Suppressor macrophage (primary cell): ENCODE data around the gene STK4.

ENCODE experiments used
- DNase-seq, 4 experiments: peaks; one replicate each; pipeline ENCODE4 v3.0.0-alpha.2; 2020 to 2022
- total RNA-seq, 17 experiments: gene quantifications; one replicate each; lab custom pipeline; 2026; ENCODE audit warnings: mixed read lengths in 6 of 17, inconsistent platforms in 3 of 17; lab: John Stamatoyannopoulos, UW

Gene STK4
- 156 to 381 (median 198) reads per million in 17 experiments for total RNA-seq

- peak; percentile 98 to 99 (median 98) for DNase-seq
These were observed at the start of gene STK4 for GRCh38 chr20:44966030-44966961. TSS of gene STK4 (plus strand) at chr20:44966512. CDS start at chr20:44966569, 57 bp downstream.

- DNase-seq: no peak
These were observed 49.7 kb upstream of the STK4 start for GRCh38 chr20:44916586-44916985.

DNA sequence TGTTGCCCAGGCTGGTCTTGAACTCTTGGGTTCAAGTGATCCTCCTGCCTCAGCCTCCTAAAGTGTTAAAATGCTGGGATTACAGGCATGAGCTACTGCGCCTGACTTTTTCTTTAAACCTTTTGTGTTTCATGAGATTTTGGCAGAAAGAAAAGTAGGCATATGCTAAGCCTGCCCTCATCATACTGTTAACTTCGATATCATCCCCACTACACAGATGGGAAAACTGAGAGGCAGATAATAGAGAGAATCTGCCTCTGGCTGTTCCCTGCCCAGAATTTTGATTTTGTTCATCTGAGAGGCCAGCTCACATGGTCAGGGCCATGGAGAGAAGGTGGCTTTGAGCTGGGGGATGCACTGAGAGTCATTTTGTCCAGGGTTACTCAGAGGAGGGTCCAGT lies 48.9 kb upstream of the STK4 start:
- DNase-seq: no peak

DNA sequence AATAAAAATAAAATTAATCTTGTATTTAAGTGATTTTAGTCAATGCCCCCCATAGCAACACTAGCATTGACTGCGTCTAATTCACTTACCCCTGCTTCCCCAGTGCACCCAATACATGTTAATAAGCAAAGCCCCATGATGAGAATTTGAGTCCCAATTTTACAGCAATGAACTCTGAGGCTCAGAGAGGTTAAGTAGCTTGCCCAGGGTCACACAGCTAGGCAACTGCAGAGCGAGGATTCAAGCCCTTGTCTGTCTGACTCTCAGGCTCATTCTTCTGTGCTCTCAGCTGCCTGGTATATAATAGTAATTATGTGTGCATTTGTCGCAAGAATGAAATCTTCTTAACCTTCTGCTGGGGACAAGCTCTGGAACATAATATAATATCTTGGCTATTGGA lies 48.0 kb upstream of the STK4 start:
- DNase-seq: no peak

DNA sequence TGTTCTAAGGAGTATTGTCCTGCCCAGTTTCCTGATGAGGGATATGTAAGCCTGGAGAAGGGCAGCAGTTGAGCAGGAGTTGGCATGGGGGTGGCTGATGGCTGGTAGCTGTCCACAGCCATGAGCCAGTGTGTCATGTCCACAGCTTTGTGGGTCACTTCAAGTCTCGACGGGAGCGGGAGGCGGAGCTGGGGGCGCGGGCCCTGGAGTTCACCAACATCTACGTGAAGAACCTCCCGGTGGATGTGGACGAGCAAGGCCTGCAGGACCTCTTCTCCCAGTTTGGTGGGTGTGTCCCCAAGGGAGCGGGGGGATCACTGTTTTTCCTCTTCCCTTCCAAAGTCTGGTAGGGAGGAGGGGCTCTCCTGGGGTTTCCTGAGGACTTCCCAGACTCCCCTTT lies 47.6 kb upstream of the STK4 start:
- DNase-seq: no peak

DNA sequence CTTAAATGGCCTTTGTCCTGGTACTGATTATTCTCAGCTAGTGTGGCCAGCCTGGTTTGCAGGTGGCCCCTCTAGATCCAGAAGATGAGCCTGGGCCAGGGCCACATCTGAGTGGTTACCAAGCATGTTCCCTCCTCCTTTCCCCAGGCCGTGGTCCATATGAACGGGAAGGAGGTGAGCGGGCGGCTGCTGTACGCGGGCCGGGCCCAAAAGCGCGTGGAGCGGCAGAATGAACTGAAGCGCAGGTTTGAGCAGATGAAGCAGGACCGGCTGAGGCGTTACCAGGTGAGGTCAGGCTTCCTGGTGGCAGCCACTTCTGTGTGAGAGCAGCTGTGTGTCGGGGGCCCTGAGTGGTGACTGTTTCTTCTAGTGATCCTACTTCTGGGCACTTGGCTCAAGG lies 44.9 kb upstream of the STK4 start:
- no peak for DNase-seq

- DNase-seq: no peak
These were observed 41.8 kb upstream of the STK4 start for GRCh38 chr20:44924541-44924940.

GRCh38 chr20:44928595-44928994 lies 37.7 kb upstream of the STK4 start:
- DNase-seq: no peak

DNA sequence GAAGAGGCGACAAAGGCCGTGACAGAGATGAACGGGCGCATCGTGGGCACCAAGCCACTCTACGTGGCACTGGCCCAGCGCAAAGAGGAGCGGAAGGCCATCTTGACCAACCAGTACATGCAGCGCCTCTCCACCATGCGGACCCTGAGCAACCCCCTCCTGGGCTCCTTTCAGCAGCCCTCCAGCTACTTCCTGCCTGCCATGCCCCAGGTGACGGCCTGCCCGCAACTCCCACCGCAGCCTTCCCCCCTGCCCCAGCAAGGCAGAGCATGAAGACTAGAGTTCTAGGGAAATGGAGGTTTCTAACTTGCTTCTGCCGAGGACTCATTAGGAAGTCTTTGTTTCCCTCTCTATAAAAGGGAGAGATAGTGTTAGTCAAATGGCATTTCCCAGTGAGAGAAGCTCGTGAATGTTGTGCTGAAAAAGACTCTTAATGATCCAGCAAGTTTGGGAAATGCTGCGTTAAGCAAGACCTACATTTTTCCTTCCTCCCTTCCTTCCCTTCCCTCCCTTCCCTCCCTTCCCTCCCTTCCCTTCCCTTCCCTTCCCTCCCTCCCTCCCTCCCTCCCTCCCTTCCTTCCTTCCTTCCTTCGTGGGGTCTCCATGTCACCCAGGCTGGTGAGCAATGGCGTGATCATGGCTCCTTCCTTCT lies 35.7 kb upstream of the STK4 start:
- no peak for DNase-seq

GRCh38 chr20:44931911-44932310 lies 34.4 kb upstream of the STK4 start:
- DNase-seq: no peak

DNA sequence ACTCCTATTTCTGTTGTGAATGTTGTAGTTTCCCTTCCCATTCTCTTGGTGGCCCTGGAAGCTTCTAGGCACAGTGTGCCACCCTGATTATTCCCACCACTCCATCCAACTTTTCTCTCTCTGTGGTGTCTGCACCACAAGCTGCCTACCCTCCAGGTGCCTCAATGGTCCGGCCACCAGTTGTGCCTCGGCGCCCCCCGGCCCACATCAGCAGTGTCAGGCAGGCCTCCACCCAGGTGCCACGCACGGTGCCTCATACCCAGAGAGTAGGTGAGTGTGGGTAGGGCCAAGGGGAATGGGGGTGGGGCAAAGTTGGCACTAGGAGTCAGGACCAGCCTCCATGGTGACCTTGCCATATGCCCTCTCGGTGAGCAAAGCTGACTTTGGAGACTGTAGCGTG lies 33.4 kb upstream of the STK4 start:
- DNase-seq: no peak

DNA sequence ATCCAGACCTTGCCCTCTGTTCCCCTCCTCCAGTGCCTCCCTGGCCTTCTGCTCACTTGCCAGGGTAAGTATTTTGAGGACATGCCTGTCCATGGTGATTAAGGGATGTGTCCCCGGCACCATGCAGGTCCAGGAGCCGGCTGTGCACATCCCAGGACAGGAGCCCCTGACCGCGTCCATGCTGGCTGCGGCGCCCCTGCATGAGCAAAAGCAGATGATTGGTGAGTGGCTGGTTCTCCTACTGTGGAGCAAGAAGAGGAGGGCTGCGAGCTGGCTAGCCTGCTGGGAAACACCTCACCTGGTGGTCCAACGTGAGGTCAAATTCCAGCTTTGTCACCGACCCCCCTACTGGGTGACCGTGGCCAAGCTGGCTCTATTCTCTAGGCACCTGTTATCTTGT lies 29.8 kb upstream of the STK4 start:
- DNase-seq: no peak

GRCh38 chr20:44938637-44939036 lies 27.7 kb upstream of the STK4 start:
- no peak for DNase-seq

DNA sequence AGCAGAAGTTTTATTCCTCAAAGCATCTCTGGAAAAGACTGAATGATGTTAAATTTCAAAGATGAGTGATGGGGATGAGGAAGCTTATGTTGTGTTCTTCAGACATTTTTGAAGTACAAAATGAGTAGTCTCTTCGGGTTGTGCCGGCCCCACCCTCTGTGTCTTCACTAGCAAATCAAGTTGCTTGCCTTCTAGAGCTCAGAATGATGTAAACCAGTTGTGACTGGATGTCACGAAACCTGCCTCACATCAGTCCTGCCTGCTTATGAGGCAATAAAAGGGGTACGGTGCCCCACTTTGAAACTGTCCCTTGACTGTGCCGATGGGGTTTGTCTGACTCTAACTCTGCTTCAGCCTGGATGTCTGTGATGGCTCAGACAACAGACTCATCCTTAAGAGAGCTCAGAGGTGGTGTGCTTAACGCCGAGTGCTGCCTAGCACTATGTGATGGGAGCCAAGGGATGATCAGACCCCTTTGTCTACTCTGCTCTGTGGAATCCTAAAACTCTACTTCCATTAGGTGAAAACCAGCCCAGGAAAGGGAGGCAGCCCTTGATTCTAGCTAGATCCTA lies 25.1 kb upstream of the STK4 start:
- DNase-seq: no peak

GRCh38 chr20:44942264-44942973 lies 23.9 kb upstream of the STK4 start:
- DNase-seq: no peak

- DNase-seq: no peak
These were observed 22.5 kb upstream of the STK4 start for GRCh38 chr20:44943828-44944227.

DNA sequence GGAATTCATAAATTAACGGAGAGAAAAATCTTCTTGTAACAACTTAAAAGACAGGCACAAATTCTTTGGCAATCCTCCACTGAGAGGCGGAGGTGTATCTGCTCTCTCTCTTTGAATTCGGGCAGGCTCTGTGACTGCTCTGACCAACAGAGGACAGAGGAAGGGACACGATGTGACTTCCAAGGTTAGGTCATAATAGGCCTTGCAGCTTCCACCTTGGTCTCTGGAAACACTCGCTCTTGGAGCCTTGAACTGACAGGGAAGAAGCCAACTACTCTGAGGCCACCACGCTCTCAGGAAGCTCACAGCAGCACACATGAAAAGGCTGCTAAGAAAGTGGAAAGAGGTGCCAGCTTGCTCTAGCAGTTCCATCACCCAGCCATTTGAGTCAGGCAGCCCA lies 21.1 kb upstream of the STK4 start:
- no peak for DNase-seq

DNA sequence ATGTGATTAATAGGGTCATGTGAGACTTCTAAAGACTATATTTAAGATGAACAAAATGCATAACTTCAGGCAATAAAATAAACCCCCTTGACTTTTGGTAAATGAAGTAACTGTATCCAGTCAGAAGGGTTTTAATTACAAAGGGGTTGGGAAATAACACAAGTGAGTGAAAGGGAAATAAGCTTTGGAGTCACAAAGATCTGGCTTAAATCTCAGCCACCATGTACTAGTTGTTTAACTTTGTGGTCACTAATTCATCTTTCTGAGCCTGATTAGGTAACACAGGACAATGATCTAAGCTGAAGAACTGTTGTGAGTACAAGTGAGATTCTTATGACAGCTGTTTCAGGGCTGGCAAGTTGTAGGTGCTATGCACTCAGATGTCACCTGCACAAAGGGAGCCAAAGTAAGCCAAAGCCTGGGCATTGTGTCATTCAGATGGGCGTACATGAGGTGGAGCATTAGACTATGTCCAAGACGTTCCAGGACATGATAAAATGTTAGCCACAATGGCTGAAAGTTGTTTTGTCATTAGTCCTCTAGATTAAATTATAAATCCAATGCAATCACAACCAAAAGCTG lies 19.9 kb upstream of the STK4 start:
- DNase-seq: no peak

DNA sequence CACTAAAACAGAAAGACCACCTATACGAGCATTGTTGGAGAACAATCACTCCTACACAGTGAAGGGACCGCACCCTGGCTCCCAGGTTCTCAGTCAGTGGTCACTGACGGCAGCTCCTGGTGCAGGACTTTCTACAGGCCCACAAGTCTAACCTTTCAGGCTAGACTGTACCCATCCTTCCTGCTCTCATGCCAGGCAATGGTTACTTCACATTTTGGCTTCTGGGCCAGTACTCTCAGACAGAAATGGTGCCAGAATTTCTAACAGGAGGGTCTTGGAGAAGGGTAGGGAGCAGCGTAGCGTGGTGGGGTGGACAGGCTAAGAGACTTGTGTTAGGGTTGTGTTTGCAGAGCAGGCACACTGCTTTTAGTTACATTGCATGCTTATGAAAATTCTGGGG lies 18.2 kb upstream of the STK4 start:
- DNase-seq: no peak

DNA sequence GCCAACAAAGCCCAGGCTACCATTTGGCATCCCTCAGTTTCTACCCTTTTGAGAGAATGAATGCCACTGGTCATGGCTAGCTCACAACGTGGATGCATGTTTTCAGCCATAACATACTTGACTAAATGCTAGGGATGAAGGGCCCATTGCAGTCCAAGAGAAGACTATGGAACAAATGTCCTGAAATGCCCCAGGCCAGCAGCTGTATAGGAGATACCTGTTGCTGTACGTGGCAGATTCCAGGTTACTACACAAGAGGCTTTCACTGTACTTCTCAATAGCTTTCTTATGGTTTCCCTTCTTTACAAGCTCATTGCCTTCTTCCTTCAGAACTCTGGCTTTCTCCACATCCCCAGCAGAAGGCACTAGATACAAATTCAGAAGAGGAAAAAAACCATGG lies 17.8 kb upstream of the STK4 start:
- DNase-seq: no peak

DNA sequence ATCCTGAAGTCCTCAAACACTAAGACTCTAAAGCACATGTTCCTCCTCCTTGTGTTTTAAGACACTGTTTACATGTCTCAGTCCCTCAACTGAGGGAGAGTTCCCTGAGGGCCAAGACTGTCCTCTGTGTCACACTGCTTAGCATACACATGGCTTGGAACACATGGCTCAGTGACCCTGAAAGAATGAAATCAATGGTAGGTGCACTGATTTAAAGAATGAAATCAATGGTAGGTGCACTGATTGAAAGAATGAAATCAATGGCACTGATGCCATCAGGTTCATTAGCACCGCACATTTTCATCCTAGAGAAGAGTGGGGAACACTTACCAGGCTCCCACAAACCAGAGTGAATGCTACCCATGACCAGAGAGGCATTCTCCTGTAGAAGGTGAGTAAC lies 15.9 kb upstream of the STK4 start:
- DNase-seq: no peak

DNA sequence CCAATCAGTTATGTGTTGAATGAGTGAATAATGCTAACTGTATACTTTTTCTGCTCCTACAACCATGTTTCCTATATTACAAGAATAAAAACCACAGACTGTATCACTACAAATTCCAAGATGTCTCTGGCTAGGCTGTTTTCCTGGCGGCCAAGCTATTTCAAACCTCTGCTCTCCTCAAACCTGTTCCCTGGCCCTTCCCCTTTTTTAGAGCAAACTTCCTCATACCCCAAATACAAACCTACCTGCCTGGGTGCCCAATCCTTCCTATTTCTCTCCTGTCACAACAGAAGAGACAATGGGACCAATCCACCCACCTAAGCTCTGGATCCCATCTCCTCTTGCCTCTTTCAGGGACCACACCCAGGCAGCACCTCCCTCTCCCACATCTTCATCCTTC lies 13.6 kb upstream of the STK4 start:
- no peak for DNase-seq

GRCh38 chr20:44954211-44954610 lies 12.1 kb upstream of the STK4 start:
- no peak for DNase-seq
